Superior temporal gyrus (tissue), 1 donor: ENCODE measurements around the gene DYNLT4.
"Not testable (repeated sequence)": the region's sequence is repeated elsewhere in the genome, so short reads cannot be mapped to it uniquely, and the experiment has no call there.

Experiments used
- DNase-seq: peaks from one replicate; pipeline ENCODE4 v3.0.0-alpha.2; 2016; ENCODE audit errors: extremely low spot score

Gene DYNLT4

GRCh38 chr1:44788120-44788860, 18.9 kb downstream of the DYNLT4 start, which contains the start of gene BEST4:
TSS of gene BEST4 (minus strand) at chr1:44788170. CDS start at chr1:44787705, 465 bp downstream.
- DNase-seq = no peak

GRCh38 chr1:44787506-44787905, 19.6 kb downstream of the DYNLT4 start:
- no peak for DNase-seq

- DNase-seq = no peak
Measured at GRCh38 chr1:44786841-44787426, 20.2 kb downstream of the DYNLT4 start.

GRCh38 chr1:44786138-44786840, 20.9 kb downstream of the DYNLT4 start:
- DNase-seq = no peak

- DNase-seq = no peak
Measured at GRCh38 chr1:44785501-44786137, 21.5 kb downstream of the DYNLT4 start.

GRCh38 chr1:44785029-44785380, 22.1 kb downstream of the DYNLT4 start:
- no peak for DNase-seq

GRCh38 chr1:44784094-44785028, 22.8 kb downstream of the DYNLT4 start:
- DNase-seq = no peak

GRCh38 chr1:44783697-44784093, 23.5 kb downstream of the DYNLT4 start:
- DNase-seq = no peak

GRCh38 chr1:44780583-44781121, 26.5 kb downstream of the DYNLT4 start:
- DNase-seq = no peak

- no peak for DNase-seq
Measured at GRCh38 chr1:44778705-44779576, 28.2 kb downstream of the DYNLT4 start.

- no peak for DNase-seq
Measured at GRCh38 chr1:44777969-44778635, 29.0 kb downstream of the DYNLT4 start.

- DNase-seq = no peak
Measured at GRCh38 chr1:44777547-44777946, 29.6 kb downstream of the DYNLT4 start.

GRCh38 chr1:44776730-44777068, 30.5 kb downstream of the DYNLT4 start:
- no peak for DNase-seq

- no peak for DNase-seq
Measured at GRCh38 chr1:44775930-44776729, 31.0 kb downstream of the DYNLT4 start.

- peak; percentile 99 for DNase-seq
Measured at GRCh38 chr1:44775078-44775929, 31.8 kb downstream of the DYNLT4 start, which contains the start of gene RPS8. TSS of gene RPS8 (plus strand) at chr1:44775540. CDS start at chr1:44775597, 57 bp downstream.

GRCh38 chr1:44766421-44766820, 40.7 kb downstream of the DYNLT4 start:
- DNase-seq = not testable (repeated sequence)

GRCh38 chr1:44760876-44761275, 46.3 kb downstream of the DYNLT4 start:
- no peak for DNase-seq

GRCh38 chr1:44759077-44759476, 48.1 kb downstream of the DYNLT4 start:
- no peak for DNase-seq
